IPS-18c (cell line): ENCODE data around the gene LY9.

Experiments used
- H3K4me3 ChIP-seq: 2 replicates; pipeline ENCODE4 v1.7.0; 2013; ENCODE audit warnings: low read depth, mild to moderate bottlenecking, low read length, moderate library complexity; ENCODE audit not compliant: insufficient read depth
- H3K9me3 ChIP-seq: one replicate; pipeline ENCODE4 v1.6.1; 2013; ENCODE audit warnings: mild to moderate bottlenecking, low read length, moderate library complexity; ENCODE audit not compliant: control insufficient read depth, insufficient read depth

LY9 gene

DNA sequence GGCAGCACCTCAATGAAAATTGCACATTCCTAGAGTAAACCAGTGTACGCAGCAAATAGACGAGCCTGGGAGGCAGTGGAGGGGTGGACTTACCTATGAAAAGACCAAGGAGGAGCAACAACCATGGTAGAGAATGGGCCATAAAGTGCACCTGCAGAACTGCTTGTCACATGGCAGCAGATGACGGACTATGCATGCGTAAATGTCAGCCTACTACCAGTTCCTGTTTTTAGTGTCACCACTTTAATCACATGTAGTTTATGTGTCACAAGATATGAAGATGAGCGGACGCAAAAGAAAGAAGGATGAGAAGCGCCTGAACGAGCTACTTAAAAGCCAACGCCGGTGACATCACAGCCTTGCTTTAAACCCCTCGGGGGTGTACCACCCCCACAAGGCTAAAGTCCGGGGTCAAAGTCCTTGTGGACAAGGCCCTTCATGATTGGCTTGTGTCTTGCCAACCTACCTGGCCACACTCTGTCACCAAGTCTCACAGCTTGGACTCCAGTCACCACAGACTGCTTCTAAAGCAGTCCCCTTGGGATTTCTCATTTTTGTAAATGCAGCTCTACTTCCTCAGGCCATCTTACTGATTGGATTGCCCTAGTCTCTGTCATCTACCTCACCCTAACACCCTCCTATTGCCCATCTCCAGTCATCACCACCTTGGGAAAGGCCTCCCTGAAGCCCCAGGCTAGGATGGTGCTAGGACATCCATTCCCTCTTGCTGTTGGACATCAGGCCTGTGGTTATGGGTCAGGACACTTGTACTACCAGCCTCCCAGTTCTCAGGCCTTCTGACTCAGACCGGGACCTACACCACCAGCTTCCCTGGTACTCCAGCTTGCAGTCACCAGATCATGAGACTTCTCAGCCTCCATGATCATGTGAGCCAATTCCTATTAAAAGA, 6.0 kb upstream of the LY9 start:
- H3K4me3 ChIP-seq: no peak overlapping the region

DNA sequence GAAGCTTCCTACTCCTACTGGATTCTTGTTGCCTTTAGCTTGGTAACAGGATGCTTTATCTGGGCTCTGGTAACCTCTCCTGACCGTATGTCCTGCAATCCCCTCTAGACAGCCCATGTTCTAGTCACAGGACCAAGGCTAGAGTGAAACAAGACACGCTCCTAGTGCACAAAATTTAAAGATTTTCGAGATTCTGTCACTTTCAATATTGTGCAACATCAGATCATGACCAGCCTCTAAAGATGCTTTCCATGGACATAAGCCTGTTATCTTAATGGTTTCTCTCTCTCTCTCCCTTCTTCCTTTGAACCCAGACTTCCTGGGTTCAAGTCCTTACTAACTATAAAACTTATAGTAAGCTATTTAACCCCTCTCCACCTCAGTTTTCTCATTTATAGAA, 1.6 kb upstream of the LY9 start:
- no peaks in the 10 kb centered on the region for H3K9me3 ChIP-seq
- no peak overlapping the region for H3K4me3 ChIP-seq

More for the DNA sequence above, 6.0 kb upstream of the LY9 start:
- H3K9me3 ChIP-seq: no peaks in the 10 kb centered on the region

DNA sequence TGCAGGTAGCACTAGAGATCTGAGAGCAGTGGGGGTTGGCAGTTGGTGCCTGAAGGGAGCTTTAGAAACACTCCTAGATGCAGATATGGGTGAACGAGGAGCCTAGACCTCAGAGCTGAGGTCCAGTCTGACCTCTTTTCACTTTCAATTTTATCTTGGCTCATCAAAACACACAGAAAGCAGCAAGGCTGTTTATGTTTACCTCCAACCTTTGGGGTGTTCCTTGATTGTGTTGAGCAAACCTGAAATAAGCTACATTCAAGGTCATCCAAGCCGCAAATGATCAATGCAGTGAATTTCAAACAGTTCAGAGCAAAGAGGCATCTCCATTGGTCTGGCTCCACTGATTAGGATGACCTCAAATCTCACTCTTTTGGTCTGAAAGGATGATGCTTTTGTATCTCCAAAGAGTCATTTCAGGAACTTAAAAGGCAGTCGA, 1.3 kb downstream of the LY9 start:
- Histone ChIP-seq H3K9me3 (no peaks in the 10 kb centered on the region), H3K4me3 (no peak overlapping the region)

DNA sequence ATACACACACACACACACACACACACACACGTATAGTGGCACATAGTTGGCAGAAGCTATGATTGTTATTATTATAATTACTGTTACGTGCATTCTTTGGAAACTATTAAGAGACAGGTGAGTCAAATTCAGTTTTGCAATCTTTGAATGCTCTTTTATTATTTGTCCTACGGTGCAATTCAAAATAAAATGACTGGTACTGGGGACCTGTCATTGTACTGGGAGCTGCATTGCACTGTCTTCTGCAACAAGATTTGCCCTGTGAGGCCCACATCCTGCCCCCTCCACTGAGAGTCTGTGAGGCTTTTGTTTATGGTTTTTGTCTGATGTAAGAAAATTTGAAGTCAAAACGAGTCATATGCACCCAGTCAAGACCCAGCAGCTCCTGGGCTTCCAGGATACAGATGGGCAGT, 1.9 kb downstream of the LY9 start:
- Histone ChIP-seq H3K9me3 (no peaks in the 10 kb centered on the region), H3K4me3 (no peak overlapping the region)

DNA sequence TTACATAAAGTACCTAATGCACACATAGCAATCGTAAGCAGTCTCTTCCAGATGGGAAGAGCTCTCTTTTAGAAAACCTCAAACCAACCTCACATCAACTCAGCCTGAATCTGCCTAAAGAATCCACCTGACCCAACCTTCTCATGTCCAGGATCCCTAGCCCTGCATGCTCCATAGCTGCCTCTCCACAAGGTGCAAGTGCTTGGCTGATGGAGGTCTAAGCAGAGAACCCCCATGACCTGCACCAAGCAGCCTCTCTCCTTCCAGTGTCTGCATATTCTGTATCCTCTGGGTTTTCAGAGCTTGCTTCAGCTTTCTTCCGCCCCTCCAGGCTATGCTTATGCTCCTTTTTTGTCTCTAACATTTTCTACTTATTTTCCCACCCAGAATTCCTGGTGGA, 2.5 kb downstream of the LY9 start:
- Histone ChIP-seq H3K9me3 (no peaks in the 10 kb centered on the region), H3K4me3 (no peak overlapping the region)

DNA sequence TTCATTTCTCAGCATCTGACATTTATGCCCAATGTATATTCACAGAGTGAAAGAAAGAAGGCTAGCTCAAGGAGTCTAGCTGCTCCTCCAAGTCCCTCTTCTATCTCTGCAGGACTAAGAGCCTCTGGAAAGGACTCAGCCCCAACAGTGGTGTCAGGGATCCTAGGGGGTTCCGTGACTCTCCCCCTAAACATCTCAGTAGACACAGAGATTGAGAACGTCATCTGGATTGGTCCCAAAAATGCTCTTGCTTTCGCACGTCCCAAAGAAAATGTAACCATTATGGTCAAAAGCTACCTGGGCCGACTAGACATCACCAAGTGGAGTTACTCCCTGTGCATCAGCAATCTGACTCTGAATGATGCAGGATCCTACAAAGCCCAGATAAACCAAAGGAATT, 3.7 kb downstream of the LY9 start:
- Histone ChIP-seq H3K9me3 (no peaks in the 10 kb centered on the region), H3K4me3 (no peak overlapping the region)

DNA sequence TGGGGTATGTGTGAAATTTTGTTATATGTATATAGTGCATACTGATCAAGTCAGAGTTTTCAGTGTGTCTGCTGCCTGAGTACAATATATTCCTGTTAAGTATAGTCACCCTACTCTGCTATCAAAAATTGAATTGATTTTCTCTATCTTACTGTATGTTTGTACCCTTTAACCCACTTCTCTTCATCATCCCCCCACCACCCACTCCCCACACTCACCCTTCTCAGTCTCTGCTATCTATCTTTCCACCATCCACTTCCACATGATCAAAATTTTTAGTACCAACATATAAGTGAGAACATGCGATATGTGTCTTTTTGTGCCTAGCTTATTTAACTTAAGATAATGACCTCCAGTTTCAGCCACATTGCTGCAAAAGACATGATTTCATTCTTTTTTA, 4.2 kb downstream of the LY9 start:
- Histone ChIP-seq H3K4me3 (no peak overlapping the region), H3K9me3 (no peaks in the 10 kb centered on the region)

DNA sequence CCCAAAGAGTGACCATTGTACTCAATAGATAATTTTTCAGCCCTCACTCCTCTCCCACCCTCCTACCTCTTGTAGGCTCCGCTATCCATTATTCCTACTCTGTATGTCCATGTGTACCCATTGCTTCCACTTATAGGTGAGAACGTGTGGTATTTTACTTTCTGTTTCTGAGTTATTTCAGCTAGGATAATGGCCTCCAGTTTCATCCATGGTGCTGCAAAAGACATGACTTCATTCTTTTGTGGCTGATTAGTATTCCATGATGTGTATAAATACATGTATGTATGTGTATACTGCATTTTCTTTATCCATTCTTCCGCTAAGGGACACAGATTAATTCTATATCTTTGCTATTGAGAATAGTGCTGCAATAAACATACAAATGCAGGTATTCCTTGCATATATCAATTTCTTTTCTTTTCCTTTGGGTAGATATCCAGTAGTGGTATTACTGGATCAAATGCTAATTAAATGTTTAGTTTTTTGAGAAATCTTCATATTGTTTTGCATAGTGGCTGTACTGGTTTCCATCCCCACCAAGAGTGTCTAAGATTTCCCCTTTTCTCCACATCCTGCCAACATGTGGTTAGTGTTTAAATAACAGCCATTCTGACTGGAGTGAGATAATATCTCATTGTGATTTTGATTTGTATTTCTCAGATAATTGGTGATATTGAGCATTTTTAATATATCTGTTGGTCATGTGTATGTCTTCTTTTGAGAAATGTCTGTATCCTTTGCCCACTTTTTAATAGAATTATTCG, 4.9 kb downstream of the LY9 start:
- H3K4me3 ChIP-seq: no peak overlapping the region
- H3K9me3 ChIP-seq: no peaks in the 10 kb centered on the region

DNA sequence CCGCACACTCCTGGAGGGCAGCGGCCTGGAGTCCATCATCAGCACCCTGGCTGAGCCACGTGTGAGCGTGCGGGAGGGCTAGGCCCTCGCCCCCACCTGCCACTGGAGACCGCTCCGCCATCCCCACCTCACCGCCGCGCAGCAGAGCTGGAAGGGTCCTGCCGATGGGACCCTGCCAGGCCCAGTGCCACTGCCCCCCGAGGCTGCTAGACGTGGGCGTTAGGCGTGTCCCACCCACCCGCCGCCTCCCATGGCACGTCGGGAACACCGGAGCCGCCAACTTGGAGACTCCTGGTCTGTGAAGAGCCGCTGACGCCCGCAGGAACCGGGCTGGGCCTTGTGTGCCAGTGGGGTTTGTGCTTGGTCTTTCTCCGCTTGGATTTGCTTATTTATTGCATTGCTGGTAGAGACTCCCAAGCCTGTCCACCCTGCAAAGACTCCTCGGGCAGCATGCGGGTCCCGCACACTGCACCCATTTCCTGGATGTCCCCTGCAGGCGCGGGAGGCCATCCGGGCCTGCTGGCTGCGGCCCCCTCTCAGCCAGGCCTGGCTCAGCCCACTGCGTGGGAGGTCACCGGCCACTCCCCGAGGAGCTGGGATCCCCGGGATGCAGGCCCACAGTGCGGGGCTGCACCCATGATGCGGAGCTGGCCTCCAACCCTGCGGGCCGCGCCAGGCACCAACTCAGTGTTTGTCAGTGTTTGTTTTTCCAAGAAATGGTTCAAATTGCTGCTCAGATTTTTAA, 6.0 kb downstream of the LY9 start:
- Histone ChIP-seq H3K4me3 (no peak overlapping the region), H3K9me3 (no peaks in the 10 kb centered on the region)

DNA sequence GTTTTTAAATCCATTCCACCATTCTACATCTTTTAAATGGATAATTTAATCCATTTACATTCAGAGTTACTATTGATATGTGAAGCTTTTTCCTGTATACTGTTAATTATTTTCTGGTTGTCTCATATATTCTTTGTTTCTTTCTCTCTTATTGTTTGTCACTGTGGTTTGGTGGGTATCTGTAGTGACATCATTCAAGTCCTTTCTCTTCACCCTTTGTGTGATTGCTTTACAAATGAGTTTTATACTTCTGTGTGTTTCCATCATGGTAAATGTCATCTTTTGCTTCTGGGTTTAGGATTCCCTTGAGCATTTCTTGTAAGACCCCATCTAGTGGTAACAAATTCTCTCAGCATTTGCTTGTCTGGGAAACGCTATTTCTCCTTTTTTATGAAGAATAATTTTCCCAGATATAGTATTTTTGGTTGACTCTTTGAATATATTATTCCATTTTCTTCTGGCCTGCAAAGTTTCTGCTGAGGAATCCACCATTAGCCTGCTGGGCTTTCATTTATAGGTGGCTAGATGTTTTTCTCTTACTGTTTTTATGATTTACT, 10.2 kb downstream of the LY9 start:
- H3K4me3 ChIP-seq: no peak overlapping the region
- no peaks in the 10 kb centered on the region for H3K9me3 ChIP-seq

DNA sequence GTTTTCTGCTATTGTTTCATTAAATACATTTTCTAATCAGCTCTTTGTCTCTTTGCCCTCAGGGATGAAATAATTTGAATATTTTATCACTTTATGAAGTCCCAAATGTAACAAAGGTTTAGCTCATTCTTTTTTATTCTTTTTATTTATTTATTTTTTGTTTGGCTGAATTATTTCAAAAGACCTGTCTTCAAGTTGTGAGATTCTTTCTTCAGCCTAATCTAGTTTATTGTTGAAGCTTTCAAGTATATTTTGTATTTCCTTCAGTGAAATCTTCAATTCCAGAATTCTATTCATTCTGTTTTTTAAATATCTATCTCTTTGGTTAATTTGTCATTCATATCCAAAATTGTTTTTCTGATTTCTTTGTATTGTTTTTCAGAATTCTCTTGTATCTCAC, 10.8 kb downstream of the LY9 start:
- H3K9me3 ChIP-seq: no peaks in the 10 kb centered on the region

DNA sequence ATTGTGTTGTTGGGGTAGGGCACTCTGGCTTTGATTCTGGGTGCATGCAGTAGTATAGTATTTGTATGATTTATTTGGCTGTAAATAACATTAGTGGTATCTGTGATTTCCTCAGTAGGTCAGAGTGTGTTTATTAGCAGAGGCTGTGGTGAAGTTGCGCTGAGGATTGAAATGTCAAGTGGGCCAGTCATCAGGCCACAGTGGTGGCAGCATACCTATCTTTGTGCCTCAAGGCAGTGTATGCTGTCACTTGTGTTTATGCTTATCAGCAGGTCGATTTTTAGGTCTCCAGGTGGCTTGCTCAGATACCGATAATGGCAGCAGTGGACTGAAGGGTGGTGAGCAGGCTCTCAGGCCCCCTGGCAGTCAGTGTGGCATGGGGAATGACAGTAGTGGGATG, 11.3 kb downstream of the LY9 start:
- no peak overlapping the region for H3K4me3 ChIP-seq
- H3K9me3 ChIP-seq: no peaks in the 10 kb centered on the region

More for the DNA sequence above, 10.8 kb downstream of the LY9 start:
- no peak overlapping the region for H3K4me3 ChIP-seq

DNA sequence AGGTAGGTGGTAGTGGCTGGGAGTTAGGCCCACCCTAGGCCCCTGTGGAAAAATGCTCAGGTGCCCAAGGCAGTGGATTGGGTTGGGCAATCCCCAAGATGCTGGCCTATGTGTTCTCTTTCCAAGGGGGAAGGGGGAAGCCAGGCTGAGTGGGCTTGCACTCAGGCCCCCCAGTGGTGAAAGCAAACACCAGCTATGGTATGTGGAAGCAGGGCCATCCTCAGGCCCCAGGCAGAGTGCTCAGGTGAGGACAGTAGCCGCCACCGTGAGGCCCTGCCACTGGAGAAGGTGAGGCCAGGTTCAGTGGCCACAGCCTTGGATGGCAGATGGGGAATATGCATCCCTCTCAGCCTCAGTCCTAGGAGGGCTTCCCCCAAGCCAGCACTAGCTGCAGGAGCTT, 11.8 kb downstream of the LY9 start:
- no peaks in the 10 kb centered on the region for H3K9me3 ChIP-seq
- H3K4me3 ChIP-seq: no peak overlapping the region

DNA sequence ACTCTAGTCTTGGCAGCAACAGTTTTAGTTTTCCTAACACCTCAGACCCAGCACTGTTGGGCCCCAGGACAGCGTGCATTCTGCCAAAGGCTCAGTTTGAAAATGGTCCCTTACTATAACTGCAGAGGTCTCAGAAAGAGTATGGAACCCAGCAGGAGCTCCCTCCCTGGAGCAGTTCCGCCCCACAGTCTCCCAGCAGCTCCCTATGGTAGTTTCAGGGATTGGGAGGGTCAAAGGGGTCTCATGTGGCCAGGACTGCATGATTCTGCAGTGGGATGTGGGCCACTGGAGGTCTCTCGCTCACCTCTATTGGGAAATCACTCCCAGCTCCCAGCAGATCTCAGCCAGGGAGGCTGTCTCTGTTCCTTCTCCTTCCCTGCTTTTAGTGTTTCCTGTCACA, 12.3 kb downstream of the LY9 start:
- H3K4me3 ChIP-seq: no peak overlapping the region
- H3K9me3 ChIP-seq: no peaks in the 10 kb centered on the region

DNA sequence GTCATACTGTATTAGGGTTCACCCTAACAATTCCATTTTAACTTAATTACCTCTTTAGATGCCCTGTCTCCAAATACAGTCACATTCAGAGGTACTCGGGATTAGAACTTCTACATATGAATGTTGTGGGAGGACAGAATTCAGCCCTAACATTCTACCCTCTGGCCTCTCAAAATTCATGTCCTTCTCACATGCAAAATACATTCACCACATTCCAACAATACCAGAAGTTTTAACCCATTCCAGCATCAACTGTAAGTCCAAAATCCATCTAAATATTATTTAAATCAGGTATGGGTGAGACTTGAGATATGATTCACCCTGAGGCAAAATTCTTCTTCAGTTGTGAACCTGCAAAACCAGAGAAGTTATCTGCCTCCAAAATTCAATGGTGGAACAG, 14.5 kb downstream of the LY9 start:
- Histone ChIP-seq H3K4me3 (no peak overlapping the region), H3K9me3 (peaks cover 2% of the 10 kb centered on the region)

DNA sequence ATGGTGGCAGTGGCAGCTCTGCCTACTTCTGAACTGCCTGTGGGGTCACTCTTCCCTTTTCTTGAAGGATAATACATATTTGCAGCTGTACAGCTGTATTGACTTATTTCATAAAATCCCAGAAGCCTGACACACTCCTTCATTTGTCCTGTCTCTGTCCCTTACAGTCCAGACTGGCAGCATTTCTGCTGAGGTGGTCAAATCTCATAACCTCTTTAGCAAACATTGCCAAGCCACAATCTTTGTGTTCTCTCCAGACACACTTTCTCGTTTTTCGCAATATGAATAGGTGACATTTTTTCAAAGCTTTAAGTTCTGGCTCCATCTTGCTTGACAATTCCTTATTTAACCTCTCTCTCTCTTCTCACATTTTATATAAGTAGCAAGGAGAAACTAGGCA, 15.2 kb downstream of the LY9 start:
- H3K4me3 ChIP-seq: no peak overlapping the region; the same call in 1 of the 2 replicates
- H3K9me3 ChIP-seq: peaks cover 2% of the 10 kb centered on the region

DNA sequence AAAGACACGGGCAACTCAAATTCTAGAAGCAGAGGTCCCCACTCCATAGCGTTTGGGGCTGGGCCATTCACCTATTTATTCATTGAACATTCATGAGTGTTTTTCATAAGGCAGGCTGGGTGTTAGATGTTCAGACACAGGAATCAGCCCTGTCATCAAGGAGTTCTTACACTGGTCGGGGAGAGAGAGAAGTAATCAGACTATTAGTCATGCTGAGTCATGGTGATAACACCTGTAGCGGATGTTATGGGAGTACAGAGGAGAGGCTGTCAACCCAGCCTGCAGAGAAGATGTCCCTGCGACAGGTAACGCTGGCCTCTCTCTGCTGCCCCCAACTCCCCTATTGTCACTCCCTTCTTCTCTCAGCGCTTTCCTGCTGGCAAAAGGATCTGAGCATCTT, 17.2 kb downstream of the LY9 start:
- H3K4me3 ChIP-seq: no peak overlapping the region
- peaks cover 2% of the 10 kb centered on the region for H3K9me3 ChIP-seq
